HepG2 (cell line): ENCODE measurements around the gene HTD2. TPM values are rescaled to one million over a fixed set of nuclear protein-coding genes. Genes with fewer than 3 reads are reported as not detected.
A peak's percentile ranks its signal among the peaks of the same experiment; 100 is the strongest.

Source experiments
- ATAC-seq: fragments of 200-7000 bp; cut with Tn5 transposase; 3 replicates; pipeline ENCODE4 v1.9.1; 2020; ENCODE audit warnings: mild to moderate bottlenecking, moderate library complexity
- BruUV-seq: library from RNA; stranded (reverse); fragments of 400-500 nt; replicated peaks from 2 replicates; lab custom pipeline; 2021; lab: Mats Ljungman, UMichigan
- CTCF ChIA-PET: fragments of 300-600 bp; formaldehyde crosslinking; extraction: SDS; loops from one replicate; lab custom pipeline; 2021; ENCODE audit warnings: low total read pairs, inconsistent platforms, low intra/inter-chr PET ratio; lab: Yijun Ruan, JAX
- POLR2A ChIA-PET: fragments of 350-600 bp; sonication (Branson Sonifier 250); formaldehyde crosslinking; loops from one replicate; lab custom pipeline; 2020; ENCODE audit warnings: antibody characterized with exemption, inconsistent platforms; lab: Yijun Ruan, JAX
- DNase-seq: peaks from one replicate; pipeline ENCODE4 v3.0.0-alpha.2; 2015; ENCODE audit warnings: low spot score
- FAIRE-seq: peaks from 3 replicates; lab custom pipeline; 2011; peaks lifted over from hg19 to GRCh38; lab: Jason Lieb, UNC
- H2AFZ ChIP-seq: one replicate; pipeline ENCODE4 v1.6.1; 2011; ENCODE audit warnings: low read length, inconsistent platforms
- H3K27ac ChIP-seq: fragments of 300-600 bp; 3 replicates; pipeline ENCODE4 v1.8.0; 2011; ENCODE audit warnings: mixed run types, mild to moderate bottlenecking, mixed read lengths, low read length, inconsistent platforms; ENCODE audit not compliant: insufficient read depth; ENCODE audit errors: extremely low read length
- H3K27me3 ChIP-seq, 2 experiments: fragments of 200-600 bp in 1 of 2; 2 replicates in 1 of 2; 3 replicates in 1 of 2; pipeline versions ENCODE4 v1.6.0 to v1.8.0; 2011; ENCODE audit warnings: low read length in 2 of 2, mild to moderate bottlenecking in 2 of 2, moderate library complexity in 2 of 2, inconsistent platforms in 1 of 2; ENCODE audit not compliant: insufficient read depth in 2 of 2, control insufficient read depth in 1 of 2
- H3K36me3 ChIP-seq, 2 experiments: fragments of 200-600 bp in 1 of 2; replicated peaks in 1 of 2; 2 replicates in 1 of 2; 3 replicates in 1 of 2; pipeline versions ENCODE4 v1.5.1 to v1.8.0; 2011; ENCODE audit warnings: low read length in 2 of 2, inconsistent platforms in 1 of 2; ENCODE audit not compliant: insufficient read depth in 2 of 2, control insufficient read depth in 1 of 2
- H3K4me1 ChIP-seq: 2 replicates; pipeline ENCODE4 v1.5.1; 2012; ENCODE audit warnings: low read length, inconsistent platforms; ENCODE audit not compliant: insufficient read depth
- H3K4me2 ChIP-seq: 2 replicates; pipeline ENCODE4 v1.6.0; 2011; ENCODE audit warnings: low read depth, low read length, inconsistent platforms
- H3K4me3 ChIP-seq, 3 experiments: fragments of 200-600 bp in 1 of 3; sonication (generic), shearing (Covaris generic) in 1 of 3; replicated peaks in 1 of 3; 2 replicates each; pipeline ENCODE4 v1.5.1; 2011 to 2016; ENCODE audit warnings: low read length in 3 of 3, inconsistent platforms in 2 of 3, low read depth in 2 of 3, mild to moderate bottlenecking in 2 of 3, control low read depth in 1 of 3, mixed read lengths in 1 of 3; ENCODE audit not compliant: insufficient read depth in 1 of 3
- H3K79me2 ChIP-seq: one replicate; pipeline ENCODE4 v1.6.1; 2011; ENCODE audit warnings: low read length, inconsistent platforms; ENCODE audit not compliant: insufficient read depth
- H3K9ac ChIP-seq: 2 replicates; pipeline ENCODE4 v1.6.0; 2011; ENCODE audit warnings: mild to moderate bottlenecking, low read depth, low read length, inconsistent platforms; ENCODE audit not compliant: insufficient read depth
- H3K9me3 ChIP-seq: 2 replicates; pipeline ENCODE4 v1.5.1; 2012; ENCODE audit warnings: mild to moderate bottlenecking, low read length
- H4K20me1 ChIP-seq: 2 replicates; pipeline ENCODE4 v1.6.0; 2011; ENCODE audit warnings: inconsistent platforms, mild to moderate bottlenecking, low read length, moderate library complexity; ENCODE audit not compliant: insufficient read depth
- CCDC6 ChIP-seq: sonication (generic); formaldehyde crosslinking; IDR thresholded peaks from 2 replicates; pipeline ENCODE4 v1.8.1; 2022; ENCODE audit warnings: mild to moderate bottlenecking, missing genetic modification reagents, moderate library complexity
- ZNF335 ChIP-seq: sonication (generic); formaldehyde crosslinking; IDR thresholded peaks from 2 replicates; pipeline ENCODE4 v1.4.0; 2020; ENCODE audit warnings: missing genetic modification reagents
- ZNF670 ChIP-seq: sonication (generic); formaldehyde crosslinking; IDR thresholded peaks from 2 replicates; pipeline ENCODE4 v1.8.0; 2022; ENCODE audit warnings: mild to moderate bottlenecking, missing genetic modification reagents, borderline replicate concordance
- whole genome bisulfite sequencing: methylation state at CpG from one replicate; pipeline ENCODE4 v1.1.6; 2017; ENCODE audit warnings: low lambda C conversion rate; 5-methylcytosine and 5-hydroxymethylcytosine counted together
- in situ Hi-C: cut with HindIII; loops from 2 replicates; pipeline ENCODE4 v1.10.0; 2017; ENCODE audit warnings: low pct_unique_long_range_greater_than_20kb; ENCODE audit not compliant: extremely low pct_ligation_motif_present
- intact Hi-C: fragments of 100-400 bp; cut with micrococcal nuclease; formaldehyde crosslinking; loops from one replicate; pipeline ENCODE4 v1.10.0; 2022; ENCODE audit not compliant: unreplicated experiment
- polyA plus RNA-seq, 8 experiments: library from polyadenylated mRNA; depleted of rRNA in 3 of 8; stranded (reverse) in 7 of 8; unstranded in 1 of 8; fragments of >200 nt; fragmentation: Illumina TruSeq in 4 of 8; extraction: Trizol in 4 of 8; gene quantifications; 2 replicates each; pipeline versions ENCODE4 v1.2.1 to v1.2.3, GENCODE V29; 2011 to 2016; ENCODE audit warnings: low read depth in 4 of 8, missing spikeins in 1 of 8, mixed read lengths in 1 of 8; ENCODE audit not compliant: insufficient read depth in 1 of 8
- total RNA-seq, 5 experiments: library from RNA; depleted of rRNA; stranded (reverse); fragments of >200 nt; fragmentation: Illumina TruSeq; extraction: Trizol; gene quantifications; 2 replicates each; pipeline ENCODE4 v1.2.3, GENCODE V29; 2016; ENCODE audit warnings: low read depth in 1 of 5
- TF ChIP-seq, protein P1 (sequence below): sonication (generic); formaldehyde crosslinking; IDR thresholded peaks from 2 replicates; pipeline ENCODE4 v1.8.1; 2023; ENCODE audit warnings: mild to moderate bottlenecking, moderate library complexity, missing genetic modification reagents
- TF ChIP-seq, protein P2 (sequence below): sonication (generic); formaldehyde crosslinking; IDR thresholded peaks from 2 replicates; pipeline ENCODE4 v1.4.0; 2020; ENCODE audit warnings: missing genetic modification reagents, mild to moderate bottlenecking, borderline replicate concordance

Gene HTD2
- total and polyA plus RNA-seq, 2 of the 13 experiments (the other 11 are each of a cell fraction or from before 2014, with no cell fraction given): 8.6 to 13.7 TPM

DNA sequence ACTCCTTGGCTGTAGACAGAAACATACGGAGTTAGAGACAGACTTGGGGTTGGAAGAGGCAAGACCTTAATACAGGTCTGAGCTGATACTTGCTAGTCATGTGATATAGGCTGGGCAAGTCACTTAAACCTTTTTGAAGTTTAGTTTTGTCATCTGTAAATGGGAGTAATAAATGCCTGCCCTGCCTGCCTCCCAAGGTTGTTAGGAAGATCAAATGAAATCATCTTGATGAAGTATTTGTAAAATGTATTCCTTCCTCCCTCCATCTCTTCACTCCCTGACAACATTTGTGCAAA lies 29.3 kb downstream of the HTD2 start:
- Histone ChIP-seq H3K4me2 (peak overlapping the region; percentile 76), H3K4me1 (peaks cover 36% of the 10 kb centered on the region), H3K36me3 (no peaks in the 10 kb centered on the region), H3K9ac (peak overlapping the region; percentile 23; the same call in 1 of the 2 replicates), H3K9me3 (no peaks in the 10 kb centered on the region), H3K27ac (peak overlapping the region; percentile 59), H2AFZ (no peak overlapping the region), H3K4me3 (no peak overlapping the region; a peak in 1 of 6 replicates), H4K20me1 (no peaks in the 10 kb centered on the region), H3K79me2 (peaks cover 9% of the 10 kb centered on the region), H3K27me3 (no peaks in the 10 kb centered on the region; a peak in 1 of 5 replicates)
- ChIA-PET CTCF (no interaction called here), POLR2A (interaction anchor here (2.1 to 2.7 kb wide), 2 partner anchors 10 to 29 kb away, joined by 10 read pairs; partner anchors contain the start of genes HTD2 and RPP14)
- intact Hi-C loops: loop anchor here (10.0 kb wide), 1 partner anchor 199 kb away; the partner anchor contains the start of gene ACOX2
- 87% methylated on average over 1 of the region's 1 CpG for WGBS
- FAIRE-seq (no peak), DNase-seq (no peak), ATAC-seq (no peak)
- TF ChIP-seq, protein P1, sequence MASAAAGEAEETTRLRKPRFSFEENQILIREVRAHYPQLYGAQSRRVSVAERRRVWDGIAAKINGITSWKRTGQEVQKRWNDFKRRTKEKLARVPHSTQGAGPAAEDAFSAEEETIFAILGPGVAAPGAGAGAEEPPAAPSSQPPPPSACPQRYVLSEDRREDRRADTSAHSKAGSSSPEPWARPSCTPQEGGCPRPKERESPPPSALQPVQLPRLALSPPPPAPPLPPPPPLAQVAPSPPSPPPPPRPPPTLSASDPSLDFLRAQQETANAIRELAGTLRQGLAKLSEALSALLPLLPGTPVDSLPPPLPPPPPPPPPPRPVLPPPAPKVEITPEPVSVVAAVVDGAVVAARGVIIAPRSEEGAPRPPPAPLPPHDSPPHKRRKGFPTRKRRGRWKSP (CRISPR knock-in tag): no peak
- TF ChIP-seq, protein P2, sequence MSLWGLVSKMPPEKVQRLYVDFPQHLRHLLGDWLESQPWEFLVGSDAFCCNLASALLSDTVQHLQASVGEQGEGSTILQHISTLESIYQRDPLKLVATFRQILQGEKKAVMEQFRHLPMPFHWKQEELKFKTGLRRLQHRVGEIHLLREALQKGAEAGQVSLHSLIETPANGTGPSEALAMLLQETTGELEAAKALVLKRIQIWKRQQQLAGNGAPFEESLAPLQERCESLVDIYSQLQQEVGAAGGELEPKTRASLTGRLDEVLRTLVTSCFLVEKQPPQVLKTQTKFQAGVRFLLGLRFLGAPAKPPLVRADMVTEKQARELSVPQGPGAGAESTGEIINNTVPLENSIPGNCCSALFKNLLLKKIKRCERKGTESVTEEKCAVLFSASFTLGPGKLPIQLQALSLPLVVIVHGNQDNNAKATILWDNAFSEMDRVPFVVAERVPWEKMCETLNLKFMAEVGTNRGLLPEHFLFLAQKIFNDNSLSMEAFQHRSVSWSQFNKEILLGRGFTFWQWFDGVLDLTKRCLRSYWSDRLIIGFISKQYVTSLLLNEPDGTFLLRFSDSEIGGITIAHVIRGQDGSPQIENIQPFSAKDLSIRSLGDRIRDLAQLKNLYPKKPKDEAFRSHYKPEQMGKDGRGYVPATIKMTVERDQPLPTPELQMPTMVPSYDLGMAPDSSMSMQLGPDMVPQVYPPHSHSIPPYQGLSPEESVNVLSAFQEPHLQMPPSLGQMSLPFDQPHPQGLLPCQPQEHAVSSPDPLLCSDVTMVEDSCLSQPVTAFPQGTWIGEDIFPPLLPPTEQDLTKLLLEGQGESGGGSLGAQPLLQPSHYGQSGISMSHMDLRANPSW: no peak
- TF ChIP-seq ZNF335 (no peak), CCDC6 (CRISPR knock-in tag) (0 out of 2 replicates have a peak, but pooled peaks have one; percentile 6), ZNF670 (no peak)
- BruUV-seq: no TSS peak
- in situ Hi-C loops: no loop called here
